Activated naive CD4-positive, alpha-beta T cell treated with anti-CD3 and anti-CD28 coated beads, Interleukin-2, amount 10 ng/mL, durations not matched to agents 7 days and 5 days (primary cell): ENCODE data around the gene OVCH2.

Experiments
- CTCF ChIA-PET: fragments of 350-600 bp; sonication (Branson Sonifier 250); formaldehyde crosslinking; loops from one replicate; lab custom pipeline; 2021; ENCODE audit warnings: antibody characterized with exemption; lab: Charles Lee
- DNase-seq: peaks from one replicate; pipeline ENCODE4 v3.0.0-alpha.2; 2020
- H3K27ac Mint-ChIP-seq: one replicate; pipeline ENCODE4 v1.8.0; 2021; ENCODE audit warnings: mild to moderate bottlenecking, moderate library complexity, mixed read lengths
- H3K27me3 Mint-ChIP-seq: one replicate; pipeline ENCODE4 v1.8.0; 2021; ENCODE audit warnings: mild to moderate bottlenecking, mixed read lengths
- H3K36me3 Mint-ChIP-seq: one replicate; pipeline ENCODE4 v1.8.0; 2021; ENCODE audit warnings: mixed read lengths
- H3K4me1 Mint-ChIP-seq: one replicate; pipeline ENCODE4 v1.8.0; 2021; ENCODE audit warnings: mixed read lengths
- H3K4me3 Mint-ChIP-seq: one replicate; pipeline ENCODE4 v1.8.0; 2021; ENCODE audit warnings: mild to moderate bottlenecking, moderate library complexity, mixed read lengths
- H3K9me3 Mint-ChIP-seq: one replicate; pipeline ENCODE4 v1.8.0; 2021; ENCODE audit warnings: mixed read lengths

The OVCH2 gene

GRCh38 chr11:7642747-7643146, 63.5 kb downstream of the OVCH2 start:
- DNase-seq, result no peak
- Mint-ChIP-seq H3K4me1 (no peaks in the 10 kb centered on the region), H3K36me3 (peaks cover 7% of the 10 kb centered on the region), H3K9me3 (no peaks in the 10 kb centered on the region), H3K4me3 (no peak overlapping the region), H3K27ac (no peak overlapping the region), H3K27me3 (no peaks in the 10 kb centered on the region)
- CTCF ChIA-PET, result interaction anchor here (1.0 to 1.2 kb wide), 2 partner anchors 25 to 59 kb away, joined by 3 to 4 read pairs; no protein-coding TSS in a partner anchor

GRCh38 chr11:7640816-7641215, 65.5 kb downstream of the OVCH2 start:
- Mint-ChIP-seq H3K27me3 (no peaks in the 10 kb centered on the region), H3K27ac (no peak overlapping the region), H3K4me3 (no peak overlapping the region), H3K36me3 (peaks cover 7% of the 10 kb centered on the region), H3K9me3 (no peaks in the 10 kb centered on the region), H3K4me1 (no peaks in the 10 kb centered on the region)
- no peak for DNase-seq
- CTCF ChIA-PET, result no interaction called here

GRCh38 chr11:7639643-7640025, 66.6 kb downstream of the OVCH2 start:
- H3K4me1 Mint-ChIP-seq, result no peaks in the 10 kb centered on the region
- H3K36me3 Mint-ChIP-seq, result peaks cover 6% of the 10 kb centered on the region
- DNase-seq, result no peak
- no peaks in the 10 kb centered on the region for H3K9me3 Mint-ChIP-seq
- no peaks in the 10 kb centered on the region for H3K27me3 Mint-ChIP-seq
- CTCF ChIA-PET, result no interaction called here
- no peak overlapping the region for H3K27ac Mint-ChIP-seq
- no peak overlapping the region for H3K4me3 Mint-ChIP-seq
